Stimulated activated CD4-positive, alpha-beta T cell treated with anti-CD3 and anti-CD28 coated beads, Interleukin-12 subunit alpha, Interleukin-12 subunit beta, amount 100 ng/mL, for 4 hours (primary cell): ENCODE measurements around the gene EMX2.

Experiments used
- DNase-seq: peaks from one replicate; pipeline ENCODE4 v3.0.0-alpha.2; 2020

Gene EMX2

GRCh38 chr10:117545141-117546019 is 2.8 kb downstream of the EMX2 start:
- no peak for DNase-seq

GRCh38 chr10:117546020-117546580 is 3.6 kb downstream of the EMX2 start:
- DNase-seq, result no peak

- DNase-seq, result no peak
These were observed 4.1 kb downstream of the EMX2 start for GRCh38 chr10:117546581-117547015.

GRCh38 chr10:117547016-117547715 is 4.6 kb downstream of the EMX2 start:
- no peak for DNase-seq

- DNase-seq, result no peak
These were observed 5.4 kb downstream of the EMX2 start for GRCh38 chr10:117547716-117548668.

- DNase-seq, result no peak
These were observed 6.6 kb downstream of the EMX2 start for GRCh38 chr10:117549100-117549585.

DNA sequence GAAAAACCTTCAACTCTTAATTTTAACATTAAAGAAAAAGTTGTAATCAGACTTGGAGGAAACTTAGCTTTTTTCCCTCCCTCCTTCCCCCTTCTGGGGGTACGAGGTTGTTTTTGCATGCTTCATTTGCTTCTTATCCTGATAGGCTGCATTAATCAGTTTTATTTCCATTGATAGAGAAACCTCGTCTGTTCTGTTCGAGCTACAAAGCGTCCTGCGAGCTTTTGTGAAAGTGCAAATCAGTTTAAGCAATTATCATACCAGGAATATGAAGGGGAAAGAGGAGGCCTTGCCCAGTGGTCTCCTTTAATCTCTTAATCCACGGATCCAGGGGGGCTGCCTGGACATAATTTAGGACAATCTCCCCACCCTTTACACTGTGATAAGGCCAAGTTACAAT is 7.5 kb downstream of the EMX2 start:
- DNase-seq, result no peak

- no peak for DNase-seq
These were observed 8.2 kb downstream of the EMX2 start for GRCh38 chr10:117550599-117551329.

- DNase-seq, result no peak
These were observed 9.0 kb downstream of the EMX2 start for GRCh38 chr10:117551330-117552155.

- DNase-seq, result no peak
These were observed 9.6 kb downstream of the EMX2 start for GRCh38 chr10:117552156-117552631.

GRCh38 chr10:117552701-117553141 is 10.2 kb downstream of the EMX2 start:
- DNase-seq, result no peak

DNA sequence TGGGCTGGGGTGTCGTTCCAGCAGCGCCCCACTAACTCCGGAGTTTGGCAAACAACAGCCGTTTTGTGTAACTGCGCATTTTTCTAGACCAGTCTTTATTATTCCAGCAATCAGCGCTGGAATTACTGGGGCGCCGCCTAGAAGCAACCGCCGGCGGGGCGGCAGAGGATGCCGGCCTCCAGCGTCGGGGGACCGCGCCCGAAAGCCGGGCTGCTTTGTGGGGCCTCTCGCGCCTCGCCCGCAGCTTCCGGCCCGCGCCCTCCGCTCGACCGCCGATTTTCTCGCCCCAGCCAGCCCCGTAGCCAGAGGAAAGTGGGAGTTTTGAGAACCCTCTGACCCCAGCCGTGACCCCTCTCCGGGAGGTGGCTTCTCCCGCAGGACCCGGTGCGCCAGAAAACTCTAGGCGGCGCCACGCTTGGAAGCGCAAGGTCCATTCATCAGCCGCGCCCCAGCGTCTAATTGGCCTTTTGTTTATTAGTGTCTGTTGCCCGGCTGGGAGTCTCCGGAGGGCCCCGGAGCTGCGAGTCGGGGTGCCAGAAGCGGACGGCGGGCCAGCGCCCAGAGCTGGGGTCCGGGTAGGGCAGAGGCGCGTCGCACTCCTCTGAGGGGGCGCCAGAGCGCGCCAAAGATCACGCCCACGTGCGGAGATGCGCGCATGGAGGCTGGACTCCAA is 10.7 kb downstream of the EMX2 start:
- DNase-seq, result no peak

DNA sequence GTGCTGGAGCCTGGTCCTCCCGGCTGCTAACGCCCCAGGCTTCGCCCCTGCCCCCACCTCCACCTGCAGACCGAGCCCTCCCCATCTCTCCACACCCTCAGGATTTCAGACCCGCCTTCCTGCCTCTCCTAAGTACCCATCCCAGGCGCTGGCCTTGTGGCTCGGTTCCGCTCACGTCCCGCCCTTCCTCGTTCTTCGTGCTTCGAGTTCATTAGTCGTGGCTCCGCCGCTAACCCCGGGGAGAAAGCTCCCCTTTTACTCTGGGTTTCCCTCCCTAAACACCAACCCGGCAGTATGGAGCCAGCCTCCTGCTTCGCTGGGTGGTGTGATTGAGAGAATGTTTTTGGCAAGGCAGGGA is 11.2 kb downstream of the EMX2 start:
- DNase-seq, result no peak

GRCh38 chr10:117554241-117554814 is 11.8 kb downstream of the EMX2 start:
- no peak for DNase-seq

- DNase-seq, result no peak
These were observed 12.5 kb downstream of the EMX2 start for GRCh38 chr10:117555017-117555416.

DNA sequence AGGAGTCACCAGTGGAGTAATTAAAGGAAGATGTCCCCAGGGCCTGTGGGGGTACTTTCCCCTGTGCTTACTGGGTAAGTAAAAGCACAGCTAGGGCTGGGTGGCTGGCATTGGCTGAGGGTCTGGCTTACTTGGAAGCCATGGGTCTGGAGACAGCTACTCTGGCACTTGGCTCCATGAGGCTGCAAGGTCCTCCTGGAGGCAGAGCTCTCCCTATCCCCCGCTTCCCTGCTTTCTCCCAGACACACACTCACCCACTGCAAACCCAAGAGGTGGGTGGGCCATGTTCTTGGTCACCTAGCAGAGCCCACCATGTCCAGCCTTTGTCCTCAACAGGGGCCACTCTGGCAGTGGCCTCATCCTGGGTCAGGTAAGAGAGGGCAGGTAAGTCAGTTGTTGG is 13.3 kb downstream of the EMX2 start:
- DNase-seq, result no peak

GRCh38 chr10:117556356-117556755 is 13.8 kb downstream of the EMX2 start:
- no peak for DNase-seq

- no peak for DNase-seq
These were observed 17.2 kb downstream of the EMX2 start for GRCh38 chr10:117559712-117560111.

DNA sequence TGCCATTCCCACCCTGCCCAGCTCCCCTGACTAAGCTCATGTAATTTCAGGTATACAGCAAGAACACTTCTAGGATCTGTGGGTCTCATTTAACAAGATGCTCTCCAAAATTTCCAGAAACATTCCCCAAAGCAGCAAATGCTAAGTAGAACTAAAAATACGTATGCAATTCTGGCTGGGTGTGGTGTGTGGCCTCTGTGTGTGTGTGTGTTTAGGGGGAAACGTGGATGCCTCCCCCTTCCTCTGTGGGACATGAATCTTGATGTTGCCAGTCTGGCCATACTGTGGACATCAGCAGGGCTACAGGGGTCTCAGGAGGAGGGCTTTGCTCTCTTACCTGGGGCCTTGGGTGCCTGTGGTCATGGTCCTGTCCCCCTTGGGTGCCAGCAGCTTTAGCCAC is 18.4 kb downstream of the EMX2 start:
- no peak for DNase-seq

DNA sequence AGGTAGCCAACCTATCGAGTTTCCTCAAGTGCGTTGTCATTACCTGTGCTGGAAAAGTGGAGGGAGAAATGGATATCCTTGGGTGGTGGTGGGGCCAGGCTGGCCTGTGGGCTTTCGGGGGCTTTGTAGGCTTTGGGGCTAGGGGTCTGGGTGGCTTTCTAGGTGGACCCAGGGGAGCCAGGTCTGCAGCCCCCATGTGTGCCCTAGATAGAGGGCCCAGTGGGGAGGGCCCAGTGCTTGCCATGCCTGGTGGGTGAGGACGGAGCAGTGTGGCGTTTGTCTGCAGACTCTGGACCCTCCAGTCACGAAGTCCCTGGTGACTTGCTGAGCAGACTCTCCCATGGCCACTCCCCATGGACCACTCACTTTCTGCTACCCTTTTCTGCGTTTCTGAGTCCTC is 19.7 kb downstream of the EMX2 start:
- no peak for DNase-seq
